ENCODE measurements around the gene TEX48.

The TEX48 gene

GRCh38 chr9:114621561-114621960, 60.4 kb downstream of the TEX48 start:
- no peak for DNase-seq (ENCODE audit: low spot score)

- DNase-seq (ENCODE audit: low spot score) = no peak
Observed at GRCh38 chr9:114619191-114619761, 62.7 kb downstream of the TEX48 start.

DNA sequence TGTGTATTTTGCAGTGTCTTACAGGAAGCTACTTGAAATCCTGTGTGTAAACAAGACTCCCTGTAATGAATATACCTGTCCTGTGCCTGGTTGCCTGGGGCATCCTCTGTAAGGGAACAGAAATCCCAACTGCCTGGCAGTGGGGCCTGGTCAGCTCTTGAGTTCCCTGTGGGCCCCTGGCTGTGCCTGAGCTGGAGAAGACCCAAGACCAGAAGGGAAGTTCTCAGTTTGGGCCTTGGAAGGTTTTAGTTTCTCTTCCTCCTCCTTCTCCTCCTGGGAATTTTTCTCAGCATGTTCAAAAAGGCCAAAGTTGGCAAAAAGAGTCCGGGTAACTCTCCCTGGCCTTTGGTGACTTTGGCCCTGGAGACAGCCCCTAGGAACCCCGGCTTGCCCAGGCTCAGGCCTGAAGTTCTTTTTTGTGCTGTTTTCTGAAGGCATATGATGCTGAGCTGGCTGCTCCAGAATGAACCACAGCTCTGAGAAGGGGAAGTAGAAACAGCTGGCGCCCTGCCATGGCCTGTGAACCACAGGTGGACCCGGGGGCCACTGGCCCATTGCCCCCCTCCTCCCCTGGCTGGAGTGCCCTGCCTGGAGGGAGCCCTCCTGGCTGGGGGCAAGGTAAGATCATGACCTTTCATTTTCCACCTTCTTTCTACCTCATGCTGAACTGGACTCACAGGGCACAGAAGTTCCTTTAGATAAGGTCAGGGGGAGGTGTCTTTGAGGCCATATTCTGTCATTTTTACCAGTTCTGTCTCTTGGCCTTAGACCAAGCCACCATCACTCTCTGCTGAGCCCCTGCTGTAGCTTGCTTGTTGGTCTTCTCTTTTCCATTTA, 65.1 kb downstream of the TEX48 start:
- no peak for DNase-seq (ENCODE audit: low spot score)
